SH-SY5Y (cell line): ENCODE results near the gene NCDN.

ENCODE experiments used
- GATA2 ChIP-seq: IDR thresholded peaks from 2 replicates; pipeline ENCODE4 v1.6.1; 2011; ENCODE audit warnings: mild to moderate bottlenecking, low read depth, low read length
- GATA3 ChIP-seq: IDR thresholded peaks from 2 replicates; pipeline ENCODE4 v1.6.1; 2011; ENCODE audit warnings: low read depth, mild to moderate bottlenecking, low read length, moderate library complexity

- TF ChIP-seq GATA2 (no peak), GATA3 (no peak)
These were observed 20.9 kb upstream of the NCDN start for GRCh38 chr1:35536556-35537162.
